ENCODE data around the gene EMILIN1. TPM values are rescaled to one million over a fixed set of nuclear protein-coding genes. Genes with fewer than 3 reads are reported as not detected.

EMILIN1 gene
- total RNA-seq, 2 experiments from 2014 or later: 0.61 to 0.63 TPM

GRCh38 chr2:27087823-27088410 is 9.5 kb downstream of the EMILIN1 start:
- peak overlapping the region; percentile 82 for H3K4me3 Mint-ChIP-seq
- no peak for ATAC-seq
- H3K4me1 Mint-ChIP-seq (ENCODE audit: low read depth): peaks cover 14% of the 10 kb centered on the region
- no peak for DNase-seq
- H3K27ac Mint-ChIP-seq: no peak overlapping the region
- no peaks in the 10 kb centered on the region for H3K9me3 Mint-ChIP-seq
- CTCF ChIA-PET: interaction anchor here (0.9 to 2.4 kb wide), 7 partner anchors 9 to 242 kb away, joined by 3 to 16 read pairs (median 4); no protein-coding TSS in a partner anchor
- TF ChIP-seq, protein P1, sequence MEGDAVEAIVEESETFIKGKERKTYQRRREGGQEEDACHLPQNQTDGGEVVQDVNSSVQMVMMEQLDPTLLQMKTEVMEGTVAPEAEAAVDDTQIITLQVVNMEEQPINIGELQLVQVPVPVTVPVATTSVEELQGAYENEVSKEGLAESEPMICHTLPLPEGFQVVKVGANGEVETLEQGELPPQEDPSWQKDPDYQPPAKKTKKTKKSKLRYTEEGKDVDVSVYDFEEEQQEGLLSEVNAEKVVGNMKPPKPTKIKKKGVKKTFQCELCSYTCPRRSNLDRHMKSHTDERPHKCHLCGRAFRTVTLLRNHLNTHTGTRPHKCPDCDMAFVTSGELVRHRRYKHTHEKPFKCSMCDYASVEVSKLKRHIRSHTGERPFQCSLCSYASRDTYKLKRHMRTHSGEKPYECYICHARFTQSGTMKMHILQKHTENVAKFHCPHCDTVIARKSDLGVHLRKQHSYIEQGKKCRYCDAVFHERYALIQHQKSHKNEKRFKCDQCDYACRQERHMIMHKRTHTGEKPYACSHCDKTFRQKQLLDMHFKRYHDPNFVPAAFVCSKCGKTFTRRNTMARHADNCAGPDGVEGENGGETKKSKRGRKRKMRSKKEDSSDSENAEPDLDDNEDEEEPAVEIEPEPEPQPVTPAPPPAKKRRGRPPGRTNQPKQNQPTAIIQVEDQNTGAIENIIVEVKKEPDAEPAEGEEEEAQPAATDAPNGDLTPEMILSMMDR (IDR thresholded peaks at IDR 0.05): no peak
- POLR2A ChIA-PET: interaction anchor here (0.6 to 2.2 kb wide), 3 partner anchors 9 to 55 kb away, joined by 3 to 10 read pairs (median 3); no protein-coding TSS in a partner anchor
- H3K27me3 Mint-ChIP-seq: no peaks in the 10 kb centered on the region
- no peaks in the 10 kb centered on the region for H3K36me3 Mint-ChIP-seq (ENCODE audit: low read depth)
- intact Hi-C loops (cut with micrococcal nuclease): loop anchor here (5.0 kb wide), 1 partner anchor 126 kb away; no protein-coding TSS in a partner anchor

DNA sequence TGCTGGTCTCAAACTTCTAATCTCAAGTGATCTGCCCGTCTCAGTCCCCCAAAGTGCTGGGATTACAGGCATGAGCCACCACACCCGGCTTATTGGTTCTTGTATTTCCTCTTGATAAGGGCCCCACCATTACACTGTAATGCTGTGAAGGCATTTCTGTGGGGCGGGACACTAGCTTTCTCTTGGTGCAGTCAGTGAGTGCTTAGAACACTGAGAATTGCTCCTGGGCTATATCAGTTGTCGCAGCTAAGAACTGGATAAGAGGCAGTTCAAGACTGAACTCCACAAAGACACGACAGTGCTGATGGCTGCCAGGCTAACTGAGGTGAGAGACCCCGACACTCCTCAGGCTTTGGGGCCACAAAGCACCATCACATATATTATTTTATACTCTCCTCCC is 10.2 kb downstream of the EMILIN1 start:
- Mint-ChIP-seq H3K4me1 (ENCODE audit: low read depth) (peaks cover 14% of the 10 kb centered on the region), H3K9me3 (no peaks in the 10 kb centered on the region), H3K4me3 (no peak overlapping the region), H3K27ac (no peak overlapping the region), H3K27me3 (no peaks in the 10 kb centered on the region), H3K36me3 (ENCODE audit: low read depth) (no peaks in the 10 kb centered on the region)
- DNase-seq: no peak
- no peak for ATAC-seq
- intact Hi-C loops (cut with micrococcal nuclease): loop anchor here (5.0 kb wide), 1 partner anchor 126 kb away; no protein-coding TSS in a partner anchor
- CTCF ChIA-PET: interaction anchor here (1.6 to 2.4 kb wide), 2 partner anchors 9 to 191 kb away, joined by 5 to 16 read pairs; no protein-coding TSS in a partner anchor
- POLR2A ChIA-PET: no interaction called here
- TF ChIP-seq, protein P1 (IDR thresholded peaks at IDR 0.05): no peak

- intact Hi-C loops (cut with micrococcal nuclease): loop anchor here (5.0 kb wide), 1 partner anchor 127 kb away; no protein-coding TSS in a partner anchor
- CTCF ChIA-PET: interaction anchor here (1.6 kb wide), 1 partner anchor 191 kb away, joined by 5 read pairs; no protein-coding TSS in a partner anchor
Measured at GRCh38 chr2:27089111-27089954, 10.9 kb downstream of the EMILIN1 start.

DNA sequence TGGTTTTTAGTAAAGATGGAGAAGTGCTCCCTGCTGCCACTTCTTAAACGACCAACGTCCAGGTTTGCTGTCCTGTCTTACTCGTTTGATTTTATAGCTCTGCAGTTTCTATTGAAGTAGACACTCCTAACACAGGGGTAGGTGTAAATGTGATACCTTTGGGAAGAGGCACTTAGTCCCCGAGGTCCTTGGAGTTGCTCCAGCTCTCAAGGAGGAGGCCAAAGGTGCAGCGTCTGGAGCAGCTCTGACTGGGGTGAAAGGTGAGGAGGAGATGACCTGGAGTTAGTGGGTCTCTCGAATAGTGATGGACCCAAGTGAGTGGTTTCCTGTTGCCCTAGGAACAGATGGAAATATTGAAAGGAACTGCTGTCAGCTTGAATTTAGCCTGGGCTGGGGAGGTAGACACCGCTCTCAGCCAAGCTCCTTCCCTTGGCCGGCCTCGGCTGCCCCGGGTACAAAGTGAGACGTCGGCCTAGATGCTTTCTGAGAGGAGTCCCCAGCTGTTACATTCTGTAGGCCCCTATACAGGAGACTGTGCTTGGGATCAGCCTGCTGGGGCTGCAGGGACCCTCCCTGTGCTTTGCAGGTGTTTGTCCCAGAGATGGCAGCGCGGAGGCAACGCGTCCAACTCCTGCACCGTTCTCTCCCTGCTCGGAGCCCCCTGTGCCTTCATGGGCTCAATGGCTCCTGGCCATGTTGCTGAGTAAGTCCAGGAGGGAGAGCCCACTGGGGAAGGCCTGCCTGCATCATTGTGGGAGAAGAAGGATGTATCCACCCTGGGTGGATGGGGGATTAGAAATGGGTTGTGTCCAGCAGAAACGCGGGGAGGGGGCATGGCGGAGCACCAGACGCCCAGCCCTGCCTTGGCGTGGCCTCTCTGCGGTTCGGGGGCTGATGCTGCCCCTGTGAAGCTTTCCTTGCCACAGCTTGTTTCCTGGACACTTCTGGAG is 13.6 kb downstream of the EMILIN1 start:
- CTCF ChIA-PET: interaction anchor here (1.6 to 1.9 kb wide), 2 partner anchors 99 to 130 kb away, joined by 3 to 5 read pairs; no protein-coding TSS in a partner anchor
- H3K36me3 Mint-ChIP-seq (ENCODE audit: low read depth): no peaks in the 10 kb centered on the region
- TF ChIP-seq, protein P1 (IDR thresholded peaks at IDR 0.05): no peak
- intact Hi-C loops (cut with micrococcal nuclease): loop anchor here (10.0 kb wide), 1 partner anchor 123 kb away; the partner anchor contains the start of genes ATRAID, CAD and SLC5A6
- POLR2A ChIA-PET: no interaction called here
- H3K9me3 Mint-ChIP-seq: no peaks in the 10 kb centered on the region
- H3K27me3 Mint-ChIP-seq: no peaks in the 10 kb centered on the region
- no peak overlapping the region for H3K27ac Mint-ChIP-seq
- no peak overlapping the region for H3K4me3 Mint-ChIP-seq
- H3K4me1 Mint-ChIP-seq (ENCODE audit: low read depth): peaks cover 8% of the 10 kb centered on the region
- ATAC-seq (no peak), DNase-seq (no peak)

More at GRCh38 chr2:27089111-27089954, 10.9 kb downstream of the EMILIN1 start:
- Mint-ChIP-seq H3K27ac (no peak overlapping the region), H3K36me3 (ENCODE audit: low read depth) (no peaks in the 10 kb centered on the region), H3K4me3 (no peak overlapping the region), H3K4me1 (ENCODE audit: low read depth) (peaks cover 14% of the 10 kb centered on the region), H3K9me3 (no peaks in the 10 kb centered on the region), H3K27me3 (no peaks in the 10 kb centered on the region)
- TF ChIP-seq, protein P1 (IDR thresholded peaks at IDR 0.05): no peak
- ATAC-seq: no peak
- DNase-seq: no peak
- POLR2A ChIA-PET: interaction anchor here (0.6 kb wide), 2 partner anchors 339 to 1458 kb away, joined by 3 to 4 read pairs; partner anchors contain the start of gene NRBP1

Data from activated CD8-positive, alpha-beta T cell treated with anti-CD3 and anti-CD28 coated beads for 36 hours (primary cell).